A549 (cell line): Measurements from ENCODE around the gene MSANTD4.

ENCODE experiments used
- CHD4 ChIP-seq: fragments of 200-600 bp; sonication (generic); IDR thresholded peaks from 2 replicates; pipeline ENCODE4 v1.6.1; 2016; ENCODE audit warnings: antibody characterized with exemption, mild to moderate bottlenecking, borderline replicate concordance
- EP300 ChIP-seq, 2 experiments: fragments of >200 bp; sonication (Bioruptor Twin); formaldehyde crosslinking; IDR thresholded peaks; 2 replicates in 1 of 2; 3 replicates in 1 of 2; pipeline ENCODE4 v1.6.1; 2016 to 2017
- NR3C1 ChIP-seq: fragments of >200 bp; sonication (Bioruptor Twin); formaldehyde crosslinking; IDR thresholded peaks from 3 replicates; pipeline ENCODE4 v1.6.1; 2017
- POLR2A ChIP-seq: IDR thresholded peaks from 2 replicates; pipeline ENCODE4 v1.6.1; 2012; ENCODE audit warnings: mild to moderate bottlenecking, low read length
- POLR2AphosphoS2 ChIP-seq: conservative IDR thresholded peaks from 2 replicates; pipeline ENCODE4 v1.6.1; 2012; ENCODE audit warnings: low read length, improper control_type of control experiment, inconsistent platforms
- RAD21 ChIP-seq, 2 experiments: fragments of >200 bp in 1 of 2; sonication (Bioruptor Twin) in 1 of 2; formaldehyde crosslinking in 1 of 2; IDR thresholded peaks in 1 of 2; conservative IDR thresholded peaks in 1 of 2; 2 replicates in 1 of 2; 3 replicates in 1 of 2; pipeline ENCODE4 v1.6.1; 2012 to 2018; ENCODE audit warnings: inconsistent platforms in 1 of 2
- TF ChIP-seq, protein P1 (sequence below): fragments of 150-350 bp; IDR thresholded peaks from 2 replicates; pipeline ENCODE4 v1.6.1; 2014; ENCODE audit warnings: low read depth, mild to moderate bottlenecking, low read length
- TF ChIP-seq, protein P2 (sequence below): fragments of >200 bp; sonication (Bioruptor Twin); formaldehyde crosslinking; IDR thresholded peaks from 3 replicates; pipeline ENCODE4 v1.5.1; 2016
- TF ChIP-seq, protein P3 (sequence below): IDR thresholded peaks from 2 replicates; pipeline ENCODE4 v1.6.1; 2012

DNA sequence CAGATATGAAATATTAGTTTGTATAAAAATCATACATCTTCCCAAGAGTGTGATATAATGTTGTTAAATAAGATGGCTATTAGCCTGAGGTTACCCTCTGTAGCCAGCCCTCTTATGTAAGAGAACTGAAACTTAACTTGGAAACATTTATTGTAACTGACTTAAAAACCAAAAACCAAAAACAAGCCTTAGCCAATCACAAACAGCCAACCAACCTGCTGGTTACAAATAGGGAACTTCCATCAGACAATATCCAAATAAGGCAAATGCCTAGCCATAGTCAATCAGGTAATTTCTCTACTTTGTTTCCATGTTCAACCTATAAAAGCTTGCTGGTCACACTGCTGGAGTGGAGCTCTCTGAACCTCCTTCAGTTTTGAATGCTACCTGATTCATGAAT, 41.0 kb upstream of the MSANTD4 start:
- TF ChIP-seq CHD4: no peak
- no peak for TF ChIP-seq EP300 (IDR thresholded peaks at IDR 0.05)
- TF ChIP-seq, protein P1, sequence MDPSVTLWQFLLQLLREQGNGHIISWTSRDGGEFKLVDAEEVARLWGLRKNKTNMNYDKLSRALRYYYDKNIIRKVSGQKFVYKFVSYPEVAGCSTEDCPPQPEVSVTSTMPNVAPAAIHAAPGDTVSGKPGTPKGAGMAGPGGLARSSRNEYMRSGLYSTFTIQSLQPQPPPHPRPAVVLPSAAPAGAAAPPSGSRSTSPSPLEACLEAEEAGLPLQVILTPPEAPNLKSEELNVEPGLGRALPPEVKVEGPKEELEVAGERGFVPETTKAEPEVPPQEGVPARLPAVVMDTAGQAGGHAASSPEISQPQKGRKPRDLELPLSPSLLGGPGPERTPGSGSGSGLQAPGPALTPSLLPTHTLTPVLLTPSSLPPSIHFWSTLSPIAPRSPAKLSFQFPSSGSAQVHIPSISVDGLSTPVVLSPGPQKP: no peak
- TF ChIP-seq, protein P2, sequence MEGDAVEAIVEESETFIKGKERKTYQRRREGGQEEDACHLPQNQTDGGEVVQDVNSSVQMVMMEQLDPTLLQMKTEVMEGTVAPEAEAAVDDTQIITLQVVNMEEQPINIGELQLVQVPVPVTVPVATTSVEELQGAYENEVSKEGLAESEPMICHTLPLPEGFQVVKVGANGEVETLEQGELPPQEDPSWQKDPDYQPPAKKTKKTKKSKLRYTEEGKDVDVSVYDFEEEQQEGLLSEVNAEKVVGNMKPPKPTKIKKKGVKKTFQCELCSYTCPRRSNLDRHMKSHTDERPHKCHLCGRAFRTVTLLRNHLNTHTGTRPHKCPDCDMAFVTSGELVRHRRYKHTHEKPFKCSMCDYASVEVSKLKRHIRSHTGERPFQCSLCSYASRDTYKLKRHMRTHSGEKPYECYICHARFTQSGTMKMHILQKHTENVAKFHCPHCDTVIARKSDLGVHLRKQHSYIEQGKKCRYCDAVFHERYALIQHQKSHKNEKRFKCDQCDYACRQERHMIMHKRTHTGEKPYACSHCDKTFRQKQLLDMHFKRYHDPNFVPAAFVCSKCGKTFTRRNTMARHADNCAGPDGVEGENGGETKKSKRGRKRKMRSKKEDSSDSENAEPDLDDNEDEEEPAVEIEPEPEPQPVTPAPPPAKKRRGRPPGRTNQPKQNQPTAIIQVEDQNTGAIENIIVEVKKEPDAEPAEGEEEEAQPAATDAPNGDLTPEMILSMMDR: no peak
- no peak for TF ChIP-seq NR3C1
- no peak for TF ChIP-seq POLR2A
- no peak for TF ChIP-seq RAD21 (conservative IDR thresholded peaks at IDR 0.05 in 1 of 2, IDR thresholded peaks at IDR 0.05 in 1 of 2)
- TF ChIP-seq, protein P3, sequence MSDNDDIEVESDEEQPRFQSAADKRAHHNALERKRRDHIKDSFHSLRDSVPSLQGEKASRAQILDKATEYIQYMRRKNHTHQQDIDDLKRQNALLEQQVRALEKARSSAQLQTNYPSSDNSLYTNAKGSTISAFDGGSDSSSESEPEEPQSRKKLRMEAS: no peak
- no peak for TF ChIP-seq POLR2AphosphoS2
